ENCODE measurements around the gene TMEM126B. TPM values are rescaled to one million over a fixed set of nuclear protein-coding genes. Genes with fewer than 3 reads are reported as not detected.

Gene TMEM126B
- total RNA-seq, 2 experiments from 2014 or later = 51.6 to 61.2 TPM

GRCh38 chr11:85663753-85664614 lies 35.6 kb downstream of the TMEM126B start:
- peak; percentile 94 for DNase-seq
- POLR2A ChIA-PET = interaction anchor here (0.8 to 4.3 kb wide), 18 partner anchors 9 to 191 kb away, joined by 3 to 38 read pairs (median 4); partner anchors contain the start of genes CCDC83, DLG2, TMEM126A and TMEM126B
- no peaks in the 10 kb centered on the region for H3K27me3 Mint-ChIP-seq
- ATAC-seq = peak; percentile 77
- peak overlapping the region; percentile 99 for H3K4me3 Mint-ChIP-seq
- CTCF ChIA-PET = interaction anchor here (0.6 to 2.1 kb wide), 7 partner anchors 15 to 191 kb away, joined by 3 to 7 read pairs (median 3); partner anchors contain the start of genes CCDC83, TMEM126A and TMEM126B
- peak overlapping the region; percentile 97 for H3K27ac Mint-ChIP-seq
- peak; percentile 60 for TF ChIP-seq CTCF (IDR thresholded peaks at IDR 0.05)
- H3K36me3 Mint-ChIP-seq (ENCODE audit: low read depth) = peaks cover 48% of the 10 kb centered on the region
- intact Hi-C loops (cut with micrococcal nuclease) = loop anchor here (5.0 to 10.0 kb wide), 3 partner anchors 37 to 161 kb away; partner anchors contain the start of genes DLG2 and TMEM126B
- no peaks in the 10 kb centered on the region for H3K9me3 Mint-ChIP-seq
- H3K4me1 Mint-ChIP-seq (ENCODE audit: low read depth) = peaks cover 34% of the 10 kb centered on the region

- intact Hi-C loops (cut with micrococcal nuclease) = loop anchor here (5.0 to 10.0 kb wide), 3 partner anchors 38 to 160 kb away; partner anchors contain the start of genes DLG2 and TMEM126B
- no peak for TF ChIP-seq CTCF (IDR thresholded peaks at IDR 0.05)
- Mint-ChIP-seq H3K36me3 (ENCODE audit: low read depth) (peaks cover 40% of the 10 kb centered on the region), H3K27ac (peak within 1 kb of the TSS; percentile 97), H3K4me3 (peak within 1 kb of the TSS; percentile 99), H3K9me3 (no peaks in the 10 kb centered on the region), H3K4me1 (ENCODE audit: low read depth) (peaks cover 26% of the 10 kb centered on the region), H3K27me3 (no peaks in the 10 kb centered on the region)
- DNase-seq = peak; percentile 96
- CTCF ChIA-PET = interaction anchor here (0.8 to 2.1 kb wide), 4 partner anchors 16 to 28 kb away, joined by 3 to 7 read pairs (median 3); partner anchors contain the start of gene TMEM126A
- peak; percentile 86 for ATAC-seq
- POLR2A ChIA-PET = interaction anchor here (0.6 to 4.3 kb wide), 16 partner anchors 8 to 190 kb away, joined by 3 to 38 read pairs (median 4); partner anchors contain the start of genes CCDC83, DLG2, TMEM126A and TMEM126B
Measured at GRCh38 chr11:85664615-85665481, 36.5 kb downstream of the TMEM126B start, which contains the start of gene CREBZF. TSS of gene CREBZF (minus strand) at chr11:85665129. CDS start at chr11:85664875, 254 bp downstream.

- no peak for ATAC-seq
- Mint-ChIP-seq H3K4me3 (peak overlapping the region; percentile 99), H3K36me3 (ENCODE audit: low read depth) (peaks cover 31% of the 10 kb centered on the region), H3K4me1 (ENCODE audit: low read depth) (peaks cover 17% of the 10 kb centered on the region), H3K9me3 (no peaks in the 10 kb centered on the region), H3K27ac (peak overlapping the region; percentile 97), H3K27me3 (no peaks in the 10 kb centered on the region)
- ChIA-PET POLR2A (no interaction called here), CTCF (interaction anchor here (1.2 to 1.4 kb wide), 2 partner anchors 27 to 189 kb away, joined by 3 read pairs; partner anchors contain the start of gene CCDC83)
- intact Hi-C loops (cut with micrococcal nuclease) = loop anchor here (10.0 kb wide), 2 partner anchors 89 to 159 kb away; no protein-coding TSS in a partner anchor
- no peak for DNase-seq
- TF ChIP-seq CTCF (IDR thresholded peaks at IDR 0.05) = no peak
Measured at GRCh38 chr11:85665733-85666132, 37.3 kb downstream of the TMEM126B start.

GRCh38 chr11:85666687-85667086 lies 38.3 kb downstream of the TMEM126B start:
- no peaks in the 10 kb centered on the region for H3K27me3 Mint-ChIP-seq
- ATAC-seq (no peak), DNase-seq (no peak)
- intact Hi-C loops (cut with micrococcal nuclease) = loop anchor here (10.0 kb wide), 2 partner anchors 88 to 158 kb away; no protein-coding TSS in a partner anchor
- no peak overlapping the region for H3K4me3 Mint-ChIP-seq
- no peaks in the 10 kb centered on the region for H3K9me3 Mint-ChIP-seq
- no peak overlapping the region for H3K27ac Mint-ChIP-seq
- peaks cover 8% of the 10 kb centered on the region for H3K4me1 Mint-ChIP-seq (ENCODE audit: low read depth)
- no peak for TF ChIP-seq CTCF (IDR thresholded peaks at IDR 0.05)
- CTCF ChIA-PET = interaction anchor here (1.2 kb wide), 1 partner anchor 188 kb away, joined by 3 read pairs; the partner anchor contains the start of gene CCDC83
- POLR2A ChIA-PET = no interaction called here
- peaks cover 22% of the 10 kb centered on the region for H3K36me3 Mint-ChIP-seq (ENCODE audit: low read depth)
